Endodermal cell (in vitro differentiated cells): Measurements from ENCODE around the gene PC. TPM values are rescaled to one million over a fixed set of nuclear protein-coding genes. Genes with fewer than 3 reads are reported as not detected.

Experiments
- DNase-seq: peaks from one replicate; pipeline ENCODE4 v3.0.0-alpha.2; 2017
- H3K27ac ChIP-seq: 2 replicates; pipeline ENCODE4 v1.5.1; 2013; ENCODE audit warnings: mild to moderate bottlenecking, low read depth, low read length, moderate library complexity
- H3K27me3 ChIP-seq: 2 replicates; pipeline ENCODE4 v1.6.1; 2013; ENCODE audit warnings: mild to moderate bottlenecking, low read length, moderate library complexity; ENCODE audit not compliant: insufficient read depth, control insufficient read depth, poor library complexity, severe bottlenecking
- H3K36me3 ChIP-seq: 2 replicates; pipeline ENCODE4 v1.7.0; 2013; ENCODE audit warnings: mild to moderate bottlenecking, low read length, moderate library complexity; ENCODE audit not compliant: control insufficient read depth, insufficient read depth
- H3K4me1 ChIP-seq: one replicate; pipeline ENCODE4 v1.7.0; 2013; ENCODE audit warnings: low read length; ENCODE audit not compliant: control insufficient read depth, insufficient read depth
- H3K4me3 ChIP-seq: 2 replicates; pipeline ENCODE4 v1.5.1; 2013; ENCODE audit warnings: mild to moderate bottlenecking, low read length, moderate library complexity
- H3K9ac ChIP-seq: 2 replicates; pipeline ENCODE4 v1.6.1; 2013; ENCODE audit warnings: mild to moderate bottlenecking, low read length, moderate library complexity; ENCODE audit not compliant: poor library complexity, severe bottlenecking; ENCODE audit errors: extremely low read depth
- H3K9me3 ChIP-seq: 2 replicates; pipeline ENCODE4 v1.6.1; 2013; ENCODE audit warnings: mild to moderate bottlenecking, low read length, moderate library complexity; ENCODE audit not compliant: control insufficient read depth
- H3K27ac Mint-ChIP-seq: 2 replicates; pipeline ENCODE4 v1.8.0; 2020; ENCODE audit warnings: mixed read lengths
- H3K27me3 Mint-ChIP-seq: 2 replicates; pipeline ENCODE4 v1.8.0; 2021; ENCODE audit warnings: mild to moderate bottlenecking, mixed read lengths; ENCODE audit not compliant: insufficient read depth
- H3K36me3 Mint-ChIP-seq: 2 replicates; pipeline ENCODE4 v1.8.0; 2020; ENCODE audit warnings: low read depth, mixed read lengths
- H3K4me1 Mint-ChIP-seq: 2 replicates; pipeline ENCODE4 v1.8.0; 2020; ENCODE audit warnings: mixed read lengths
- H3K4me3 Mint-ChIP-seq: 2 replicates; pipeline ENCODE4 v1.8.0; 2020; ENCODE audit warnings: mild to moderate bottlenecking, moderate library complexity, mixed read lengths
- H3K9me3 Mint-ChIP-seq: 2 replicates; pipeline ENCODE4 v1.8.0; 2020; ENCODE audit warnings: mild to moderate bottlenecking, mixed read lengths
- CTCF ChIP-seq: fragments of 200-600 bp; sonication (generic); conservative IDR thresholded peaks from 2 replicates; pipeline ENCODE4 v1.5.0; 2021; ENCODE audit warnings: antibody characterized with exemption, mild to moderate bottlenecking
- WGBS, 2 experiments: methylation state at CpG; one replicate each; pipeline versions ENCODE4 v1.1.5 to v1.1.7; 2013; ENCODE audit warnings: missing lambda C conversion rate in 2 of 2, mixed read lengths in 1 of 2; ENCODE audit not compliant: insufficient coverage in 1 of 2, insufficient read length in 1 of 2; 5-methylcytosine and 5-hydroxymethylcytosine counted together
- total RNA-seq, 2 donors: library from RNA; stranded (reverse); fragmentation: NEBNext Ultra II Directional in 1 of 2; extraction: Animal tissue kit (Norgen Biotek cat#: 25700) in 1 of 2; gene quantifications; 2 replicates in 1 of 2; 3 replicates in 1 of 2; pipeline ENCODE4 v1.2.1, GENCODE V29; 2021

The PC gene
- total RNA-seq, 2 donors from 2014 or later = 21.9 to 24.4 TPM

- peak; percentile 95 for DNase-seq
- Mint-ChIP-seq H3K4me1 (no peaks in the 10 kb centered on the region), H3K4me3 (no peak overlapping the region), H3K27me3 (no peaks in the 10 kb centered on the region), H3K36me3 (no peaks in the 10 kb centered on the region), H3K9me3 (no peaks in the 10 kb centered on the region), H3K27ac (peak overlapping the region; percentile 40)
- Histone ChIP-seq H3K9ac (no peak overlapping the region), H3K4me3 (no peak overlapping the region), H3K27ac (no peak overlapping the region), H3K27me3 (no peaks in the 10 kb centered on the region), H3K9me3 (no peaks in the 10 kb centered on the region), H3K36me3 (no peaks in the 10 kb centered on the region), H3K4me1 (no peaks in the 10 kb centered on the region)
- 44 to 57% methylated on average over 19 to 27 of the region's 27 CpGs for WGBS, 2 experiments
- peak; percentile 85 for TF ChIP-seq CTCF
Observed at GRCh38 chr11:66868726-66869566, 89.2 kb downstream of the PC start.

- Mint-ChIP-seq H3K9me3 (no peaks in the 10 kb centered on the region), H3K36me3 (no peaks in the 10 kb centered on the region), H3K27ac (no peak overlapping the region), H3K4me1 (no peaks in the 10 kb centered on the region), H3K27me3 (no peaks in the 10 kb centered on the region), H3K4me3 (no peak overlapping the region)
- Histone ChIP-seq H3K9me3 (no peaks in the 10 kb centered on the region), H3K27me3 (no peaks in the 10 kb centered on the region), H3K36me3 (no peaks in the 10 kb centered on the region), H3K27ac (no peak overlapping the region), H3K4me1 (no peaks in the 10 kb centered on the region), H3K4me3 (no peak overlapping the region), H3K9ac (no peak overlapping the region)
- TF ChIP-seq CTCF = no peak
- DNase-seq = no peak
- 96 to 97% methylated on average over 10 to 11 of the region's 13 CpGs for WGBS, 2 experiments
Observed at GRCh38 chr11:66868082-66868725, 90.0 kb downstream of the PC start.

- no peaks in the 10 kb centered on the region for H3K9me3 ChIP-seq
- Mint-ChIP-seq H3K4me1 (no peaks in the 10 kb centered on the region), H3K27me3 (no peaks in the 10 kb centered on the region), H3K9me3 (no peaks in the 10 kb centered on the region), H3K27ac (no peak overlapping the region), H3K4me3 (no peak overlapping the region), H3K36me3 (no peaks in the 10 kb centered on the region)
- H3K4me1 ChIP-seq = no peaks in the 10 kb centered on the region
- peak; percentile 50 for TF ChIP-seq CTCF
- WGBS, 2 experiments = 88 to 90% methylated on average over 8 to 14 of the region's 14 CpGs
- H3K27ac ChIP-seq = no peak overlapping the region
- DNase-seq = peak; percentile 73
- H3K36me3 ChIP-seq = no peaks in the 10 kb centered on the region
- no peak overlapping the region for H3K9ac ChIP-seq
- H3K27me3 ChIP-seq = no peaks in the 10 kb centered on the region
- H3K4me3 ChIP-seq = no peak overlapping the region
Observed at GRCh38 chr11:66867425-66868040, 90.7 kb downstream of the PC start.
